IMR-90 (cell line): ENCODE results near the gene CLNK. TPM values are rescaled to one million over a fixed set of nuclear protein-coding genes. Genes with fewer than 3 reads are reported as not detected.

Experiments
- ATAC-seq: fragments of 200-7000 bp; cut with Tn5 transposase; 2 replicates; pipeline ENCODE4 v1.9.1; 2020; ENCODE audit warnings: low read depth, mild to moderate bottlenecking, moderate library complexity
- BruUV-seq: library from RNA; stranded (reverse); fragments of 400-500 nt; replicated peaks from 2 replicates; lab custom pipeline; 2021; lab: Mats Ljungman, UMichigan
- CTCF ChIA-PET: fragments of 300-600 bp; formaldehyde crosslinking; extraction: SDS; loops from one replicate; lab custom pipeline; 2021; ENCODE audit warnings: antibody characterized with exemption; lab: Yijun Ruan, JAX
- POLR2A ChIA-PET: fragments of 300-600 bp; sonication (Branson Sonifier 250); formaldehyde crosslinking; loops from one replicate; lab custom pipeline; 2022; ENCODE audit warnings: antibody characterized with exemption; ENCODE audit not compliant: unreplicated experiment; lab: Charles Lee
- DNase-seq: peaks from one replicate; pipeline ENCODE4 v3.0.0; 2013
- H2AFZ ChIP-seq: replicated peaks from 2 replicates; pipeline ENCODE3; 2013; ENCODE audit warnings: low read length, mild to moderate bottlenecking; ENCODE audit not compliant: poor library complexity
- H2AK5ac ChIP-seq: 2 replicates; pipeline ENCODE4 v1.6.1; 2013; ENCODE audit warnings: low read depth, low read length, inconsistent platforms
- H2AK9ac ChIP-seq: replicated peaks from 2 replicates; pipeline ENCODE3; 2013; ENCODE audit warnings: mild to moderate bottlenecking, low read depth, low read length, moderate library complexity; ENCODE audit not compliant: poor library complexity
- H2BK120ac ChIP-seq: 2 replicates; pipeline ENCODE4 v1.6.1; 2013; ENCODE audit warnings: low read depth, low read length, inconsistent platforms
- H2BK15ac ChIP-seq: 3 replicates; pipeline ENCODE4 v1.6.1; 2013; ENCODE audit warnings: low read depth, low read length, inconsistent platforms
- H2BK20ac ChIP-seq: 2 replicates; pipeline ENCODE4 v1.6.1; 2013; ENCODE audit warnings: low read depth, mild to moderate bottlenecking, inconsistent platforms, low read length, moderate library complexity
- H2BK5ac ChIP-seq: 2 replicates; pipeline ENCODE4 v1.6.1; 2013; ENCODE audit warnings: mild to moderate bottlenecking, low read depth, low read length, inconsistent platforms; ENCODE audit not compliant: poor library complexity, severe bottlenecking
- H3K14ac ChIP-seq: replicated peaks from 2 replicates; pipeline ENCODE4 v1.6.1; 2013; ENCODE audit warnings: low read depth, low read length, inconsistent platforms
- H3K18ac ChIP-seq: 2 replicates; pipeline ENCODE4 v1.6.1; 2013; ENCODE audit warnings: low read depth, low read length, control low read depth
- H3K23ac ChIP-seq: 2 replicates; pipeline ENCODE4 v1.6.1; 2013; ENCODE audit warnings: low read depth, low read length, inconsistent platforms
- H3K27ac ChIP-seq: 2 replicates; pipeline ENCODE4 v1.5.1; 2013; ENCODE audit warnings: mild to moderate bottlenecking, control low read depth, low read length; ENCODE audit not compliant: insufficient read depth
- H3K27me3 ChIP-seq: 2 replicates; pipeline ENCODE4 v1.6.1; 2013; ENCODE audit warnings: low read length; ENCODE audit not compliant: control insufficient read depth, insufficient read depth
- H3K36me3 ChIP-seq: 2 replicates; pipeline ENCODE4 v1.6.1; 2013; ENCODE audit warnings: low read length, mixed read lengths; ENCODE audit not compliant: control insufficient read depth, insufficient read depth
- H3K4ac ChIP-seq: 2 replicates; pipeline ENCODE4 v1.6.1; 2013; ENCODE audit warnings: low read depth, low read length, inconsistent platforms
- H3K4me1 ChIP-seq: 2 replicates; pipeline ENCODE4 v1.6.1; 2013; ENCODE audit warnings: low read length, mixed read lengths; ENCODE audit not compliant: control insufficient read depth, insufficient read depth
- H3K4me2 ChIP-seq: 2 replicates; pipeline ENCODE4 v1.6.1; 2013; ENCODE audit warnings: low read depth, mild to moderate bottlenecking, control low read depth, low read length, moderate library complexity
- H3K4me3 ChIP-seq: 2 replicates; pipeline ENCODE4 v1.5.1; 2013; ENCODE audit warnings: low read depth, mild to moderate bottlenecking, control low read depth, low read length, moderate library complexity; ENCODE audit not compliant: insufficient read depth
- H3K56ac ChIP-seq: 2 replicates; pipeline ENCODE4 v1.6.1; 2013; ENCODE audit warnings: low read length, inconsistent platforms; ENCODE audit not compliant: insufficient read depth; ENCODE audit errors: extremely low read depth
- H3K79me1 ChIP-seq, 2 experiments: 2 replicates each; pipeline ENCODE4 v1.6.1; 2013; ENCODE audit warnings: low read length in 2 of 2, inconsistent platforms in 1 of 2, low read depth in 1 of 2
- H3K9ac ChIP-seq: 2 replicates; pipeline ENCODE4 v1.6.1; 2013; ENCODE audit warnings: low read depth, low read length, control low read depth
- H3K9me1 ChIP-seq: 2 replicates; pipeline ENCODE4 v1.6.1; 2013; ENCODE audit warnings: low read length, inconsistent platforms; ENCODE audit not compliant: insufficient read depth
- H3K9me3 ChIP-seq: 2 replicates; pipeline ENCODE4 v1.6.1; 2013; ENCODE audit warnings: low read length; ENCODE audit not compliant: control insufficient read depth, insufficient read depth
- H4K20me1 ChIP-seq: 2 replicates; pipeline ENCODE4 v1.6.1; 2013; ENCODE audit warnings: low read length, inconsistent platforms; ENCODE audit not compliant: insufficient read depth
- H4K5ac ChIP-seq: 2 replicates; pipeline ENCODE4 v1.6.1; 2013; ENCODE audit warnings: mild to moderate bottlenecking, low read depth, low read length, control low read depth
- H4K8ac ChIP-seq, 2 experiments: 2 replicates each; pipeline ENCODE4 v1.6.1; 2013; ENCODE audit warnings: low read depth in 2 of 2, low read length in 2 of 2, control low read depth in 1 of 2, inconsistent platforms in 1 of 2
- H4K91ac ChIP-seq: 2 replicates; pipeline ENCODE4 v1.6.1; 2013; ENCODE audit warnings: low read depth, low read length, inconsistent platforms; ENCODE audit not compliant: insufficient read depth
- BHLHE40 ChIP-seq: fragments of 150-350 bp; IDR thresholded peaks from 2 replicates; pipeline ENCODE4 v1.6.1; 2016; ENCODE audit warnings: mild to moderate bottlenecking, low read depth, low read length
- MAFK ChIP-seq: IDR thresholded peaks from 2 replicates; pipeline ENCODE4 v1.6.1; 2012; ENCODE audit warnings: low read depth, low read length, improper control_type of control experiment
- POLR2A ChIP-seq: IDR thresholded peaks from 2 replicates; pipeline ENCODE4 v1.6.1; 2012; ENCODE audit warnings: mild to moderate bottlenecking, low read depth, low read length
- RAD21 ChIP-seq: IDR thresholded peaks from 2 replicates; pipeline ENCODE4 v1.6.1; 2012; ENCODE audit warnings: low read length, improper control_type of control experiment
- RCOR1 ChIP-seq: IDR thresholded peaks from 2 replicates; pipeline ENCODE4 v1.6.1; 2012; ENCODE audit warnings: mild to moderate bottlenecking, low read length, improper control_type of control experiment; ENCODE audit not compliant: insufficient replicate concordance
- RFX5 ChIP-seq: IDR thresholded peaks from 2 replicates; pipeline ENCODE4 v1.8.0; 2012; ENCODE audit warnings: low read depth, mild to moderate bottlenecking, low read length, moderate library complexity
- WGBS, 2 experiments: methylation state at CpG; one replicate each; pipeline versions ENCODE4 v1.1.5 to v1.1.7; 2013; ENCODE audit warnings: missing lambda C conversion rate in 2 of 2; ENCODE audit not compliant: insufficient read length in 1 of 2; ENCODE audit errors: extremely low coverage in 2 of 2; 5-methylcytosine and 5-hydroxymethylcytosine counted together
- dilution Hi-C: fragments of 300-500 bp; cut with HindIII; formaldehyde crosslinking; loops from one replicate; pipeline ENCODE4 v1.14.3; 2018; ENCODE audit warnings: low sequenced_read_pairs; ENCODE audit not compliant: unreplicated experiment
- in situ Hi-C: fragments of 300-500 bp; cut with MboI; formaldehyde crosslinking; loops from 3 replicates; pipeline ENCODE4 v1.14.3; 2019; ENCODE audit warnings: low sequenced_read_pairs, inconsistent platforms, mixed read lengths
- intact Hi-C: fragments of 100-400 bp; cut with micrococcal nuclease; formaldehyde crosslinking; loops from 2 replicates; pipeline ENCODE4 v1.10.0; 2022
- polyA plus RNA-seq, 3 experiments: library from polyadenylated mRNA; depleted of rRNA; stranded (reverse); fragments of >200 nt; gene quantifications; 2 replicates each; pipeline ENCODE4 v1.2.3, GENCODE V29; 2012; ENCODE audit warnings: low replicate concordance in 1 of 3
- total RNA-seq: library from RNA; depleted of rRNA; stranded (reverse); fragments of >200 nt; gene quantifications from 2 replicates; pipeline ENCODE4 v1.2.3, GENCODE V29; 2012
- TF ChIP-seq, protein P1 (sequence below): fragments of 150-350 bp; IDR thresholded peaks from 2 replicates; pipeline ENCODE4 v1.6.1; 2017; ENCODE audit warnings: mild to moderate bottlenecking, antibody characterized with exemption, low read length, low read depth
- TF ChIP-seq, protein P2 (sequence below): fragments of 150-350 bp; IDR thresholded peaks from 2 replicates; pipeline ENCODE4 v1.6.1; 2016; ENCODE audit warnings: low read depth, mild to moderate bottlenecking, low read length, moderate library complexity, borderline replicate concordance

CLNK gene
- total and polyA plus RNA-seq, 2 of the 4 experiments (the other 2 are of a cell fraction), result not detected

DNA sequence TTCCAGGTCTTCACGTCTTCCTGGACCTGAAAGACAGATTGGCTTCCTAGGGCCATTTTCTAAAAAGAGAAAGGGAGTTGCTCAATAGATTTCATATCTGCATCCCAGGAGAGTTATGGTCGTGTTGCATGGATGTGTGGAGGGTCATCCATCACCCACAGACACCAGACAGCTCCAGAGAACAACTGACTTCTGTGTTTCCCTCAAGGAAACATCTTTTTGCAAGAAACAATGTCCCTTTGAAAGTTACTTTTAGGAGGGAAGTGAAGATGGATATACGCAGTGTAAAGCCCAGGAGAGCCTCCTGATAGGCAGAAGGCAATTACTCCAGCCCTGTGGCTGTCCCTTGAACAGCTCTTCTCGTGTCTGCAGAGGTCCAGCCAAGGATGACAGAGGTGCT, 108.3 kb downstream of the CLNK start:
- Histone ChIP-seq H3K14ac (no peak overlapping the region), H2AK5ac (no peak overlapping the region), H4K20me1 (no peaks in the 10 kb centered on the region), H2BK5ac (no peak overlapping the region), H2BK120ac (no peak overlapping the region), H3K4me2 (no peak overlapping the region), H3K27me3 (peaks cover 13% of the 10 kb centered on the region), H3K4me3 (no peak overlapping the region), H3K18ac (no peak overlapping the region), H3K9ac (no peak overlapping the region), H4K5ac (no peak overlapping the region), H4K91ac (no peak overlapping the region), H3K4ac (no peak overlapping the region), H3K4me1 (no peaks in the 10 kb centered on the region), H3K9me3 (no peaks in the 10 kb centered on the region), H4K8ac (no peak overlapping the region), H3K9me1 (no peaks in the 10 kb centered on the region), H2BK15ac (no peak overlapping the region), H2AFZ (no peak overlapping the region), H3K56ac (no peak overlapping the region), H2AK9ac (no peak overlapping the region), H2BK20ac (no peak overlapping the region), H3K27ac (no peak overlapping the region), H3K23ac (no peak overlapping the region), H3K79me1 (no peaks in the 10 kb centered on the region), H3K36me3 (no peaks in the 10 kb centered on the region)
- ATAC-seq, result no peak
- in situ Hi-C loops (loop anchor here (25.0 kb wide), 1 partner anchor 236 kb away; no protein-coding TSS in a partner anchor), intact Hi-C loops (no loop called here), dilution Hi-C loops (no loop called here)
- no TSS peak for BruUV-seq
- WGBS, 2 experiments, result no CpG with 5 or more reads among the region's 4 CpGs
- POLR2A ChIA-PET, result no interaction called here
- DNase-seq, result no peak
- TF ChIP-seq RAD21, result no peak
- TF ChIP-seq, protein P1, sequence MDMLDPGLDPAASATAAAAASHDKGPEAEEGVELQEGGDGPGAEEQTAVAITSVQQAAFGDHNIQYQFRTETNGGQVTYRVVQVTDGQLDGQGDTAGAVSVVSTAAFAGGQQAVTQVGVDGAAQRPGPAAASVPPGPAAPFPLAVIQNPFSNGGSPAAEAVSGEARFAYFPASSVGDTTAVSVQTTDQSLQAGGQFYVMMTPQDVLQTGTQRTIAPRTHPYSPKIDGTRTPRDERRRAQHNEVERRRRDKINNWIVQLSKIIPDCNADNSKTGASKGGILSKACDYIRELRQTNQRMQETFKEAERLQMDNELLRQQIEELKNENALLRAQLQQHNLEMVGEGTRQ, result no peak
- TF ChIP-seq RFX5, result no peak
- TF ChIP-seq RCOR1, result no peak
- TF ChIP-seq, protein P2, sequence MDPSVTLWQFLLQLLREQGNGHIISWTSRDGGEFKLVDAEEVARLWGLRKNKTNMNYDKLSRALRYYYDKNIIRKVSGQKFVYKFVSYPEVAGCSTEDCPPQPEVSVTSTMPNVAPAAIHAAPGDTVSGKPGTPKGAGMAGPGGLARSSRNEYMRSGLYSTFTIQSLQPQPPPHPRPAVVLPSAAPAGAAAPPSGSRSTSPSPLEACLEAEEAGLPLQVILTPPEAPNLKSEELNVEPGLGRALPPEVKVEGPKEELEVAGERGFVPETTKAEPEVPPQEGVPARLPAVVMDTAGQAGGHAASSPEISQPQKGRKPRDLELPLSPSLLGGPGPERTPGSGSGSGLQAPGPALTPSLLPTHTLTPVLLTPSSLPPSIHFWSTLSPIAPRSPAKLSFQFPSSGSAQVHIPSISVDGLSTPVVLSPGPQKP, result no peak
- TF ChIP-seq MAFK, result no peak
- no peak for TF ChIP-seq POLR2A
- no peak for TF ChIP-seq BHLHE40
- CTCF ChIA-PET, result interaction anchor here (0.6 kb wide), 1 partner anchor 39 kb away, joined by 4 read pairs; no protein-coding TSS in a partner anchor
